SKM-1 (cell line): ENCODE results near the gene SYTL3.

Experiments
- DNase-seq: peaks from one replicate; lab custom pipeline; 2025; ENCODE audit not compliant: unreplicated experiment; lab: John Stamatoyannopoulos, UW

SYTL3 gene

GRCh38 chr6:158717341-158718330, 67.8 kb downstream of the SYTL3 start:
- no peak for DNase-seq

- DNase-seq, result peak; percentile 63
Observed at GRCh38 chr6:158718461-158719046, 68.7 kb downstream of the SYTL3 start.

GRCh38 chr6:158722176-158722729, 72.4 kb downstream of the SYTL3 start:
- DNase-seq, result no peak

GRCh38 chr6:158725704-158726103, 75.8 kb downstream of the SYTL3 start:
- DNase-seq, result no peak

GRCh38 chr6:158729906-158730540, 80.2 kb downstream of the SYTL3 start:
- peak; percentile 76 for DNase-seq

- no peak for DNase-seq
Observed at GRCh38 chr6:158730541-158730907, 80.7 kb downstream of the SYTL3 start.

GRCh38 chr6:158735009-158735408, 85.2 kb downstream of the SYTL3 start:
- DNase-seq, result no peak

GRCh38 chr6:158737082-158737709, 87.3 kb downstream of the SYTL3 start:
- DNase-seq, result no peak

GRCh38 chr6:158737710-158738615, 88.1 kb downstream of the SYTL3 start:
- peak; percentile 66 for DNase-seq

- no peak for DNase-seq
Observed at GRCh38 chr6:158739673-158740072, 89.8 kb downstream of the SYTL3 start.

- no peak for DNase-seq
Observed at GRCh38 chr6:158743033-158743651, 93.3 kb downstream of the SYTL3 start.

GRCh38 chr6:158744986-158745430, 95.2 kb downstream of the SYTL3 start:
- DNase-seq, result no peak

- no peak for DNase-seq
Observed at GRCh38 chr6:158751224-158751623, 101.4 kb downstream of the SYTL3 start.

GRCh38 chr6:158751921-158752320, 102.1 kb downstream of the SYTL3 start:
- no peak for DNase-seq

GRCh38 chr6:158752613-158753012, 102.8 kb downstream of the SYTL3 start:
- no peak for DNase-seq

GRCh38 chr6:158753811-158754210, 104.0 kb downstream of the SYTL3 start:
- no peak for DNase-seq

GRCh38 chr6:158754738-158755137, 104.9 kb downstream of the SYTL3 start:
- DNase-seq, result no peak

GRCh38 chr6:158755636-158756035, 105.8 kb downstream of the SYTL3 start:
- DNase-seq, result no peak

- DNase-seq, result no peak
Observed at GRCh38 chr6:158756126-158756525, 106.3 kb downstream of the SYTL3 start.
